HEK293 (cell line): ENCODE measurements around the gene GALNT13.

Source experiments
- ATF2 ChIP-seq: fragments of 450-650 bp; formaldehyde crosslinking; IDR thresholded peaks from 2 replicates; pipeline ENCODE4 v1.5.1; 2016; ENCODE audit warnings: missing biosample characterization, missing genetic modification characterization, low read depth
- CTCF ChIP-seq: fragments of 450-650 bp; formaldehyde crosslinking; IDR thresholded peaks from 2 replicates; pipeline ENCODE4 v1.5.1; 2016; ENCODE audit warnings: missing biosample characterization, missing genetic modification characterization
- EGR2 ChIP-seq: fragments of 450-650 bp; formaldehyde crosslinking; IDR thresholded peaks from 2 replicates; pipeline ENCODE4 v1.5.1; 2016; ENCODE audit warnings: low read depth, missing biosample characterization, missing genetic modification characterization
- ELK4 ChIP-seq: IDR thresholded peaks from 2 replicates; pipeline ENCODE4 v1.6.1; 2011; ENCODE audit warnings: mild to moderate bottlenecking, low read depth, low read length, borderline replicate concordance
- MYNN ChIP-seq: fragments of 450-650 bp; formaldehyde crosslinking; IDR thresholded peaks from 2 replicates; pipeline ENCODE4 v1.5.1; 2016; ENCODE audit warnings: missing biosample characterization, missing genetic modification characterization, borderline replicate concordance
- PBX3 ChIP-seq: sonication (generic); formaldehyde crosslinking; IDR thresholded peaks from 2 replicates; pipeline ENCODE4 v1.8.1; 2022; ENCODE audit warnings: mild to moderate bottlenecking, moderate library complexity, missing genetic modification reagents
- ZBTB1 ChIP-seq: fragments of 450-650 bp; formaldehyde crosslinking; IDR thresholded peaks from 2 replicates; pipeline ENCODE4 v1.5.1; 2016; ENCODE audit warnings: missing biosample characterization, missing genetic modification characterization
- ZNF280C ChIP-seq: fragments of 450-650 bp; formaldehyde crosslinking; IDR thresholded peaks from 2 replicates; pipeline ENCODE4 v1.5.1; 2016; ENCODE audit warnings: missing biosample characterization, missing genetic modification characterization

GRCh38 chr2:153944800-153945199 is 73.1 kb downstream of the GALNT13 start:
- TF ChIP-seq EGR2 (tag by site-specific recombination) (no peak), CTCF (no peak), PBX3 (CRISPR knock-in tag) (no peak), ZBTB1 (no peak), ATF2 (tag by site-specific recombination) (no peak), ELK4 (no peak), ZNF280C (no peak), MYNN (tag by site-specific recombination) (no peak)
